K562 (cell line): ENCODE measurements around the gene FBRS. TPM values are rescaled to one million over a fixed set of nuclear protein-coding genes. Genes with fewer than 3 reads are reported as not detected.

Experiments
- BCLAF1 ChIP-seq, 2 experiments: fragments of 450-650 bp in 1 of 2; IDR thresholded peaks; 2 replicates each; pipeline ENCODE4 v1.6.1; 2011 to 2017; ENCODE audit warnings: low read depth in 2 of 2, antibody characterized with exemption in 1 of 2, borderline replicate concordance in 1 of 2, low read length in 1 of 2, mild to moderate bottlenecking in 1 of 2, mixed read lengths in 1 of 2; ENCODE audit not compliant: control insufficient read depth in 1 of 2
- E2F4 ChIP-seq: sonication (generic); formaldehyde crosslinking; IDR thresholded peaks from 2 replicates; pipeline ENCODE4 v1.8.0; 2022; ENCODE audit warnings: mild to moderate bottlenecking, low read depth, missing genetic modification reagents
- E2F6 ChIP-seq, 2 experiments: IDR thresholded peaks; 2 replicates each; pipeline ENCODE4 v1.6.1; 2011; ENCODE audit warnings: borderline replicate concordance in 1 of 2, control low read depth in 1 of 2, low read depth in 1 of 2, low read length in 1 of 2, mild to moderate bottlenecking in 1 of 2, mixed read lengths in 1 of 2, moderate library complexity in 1 of 2; ENCODE audit not compliant: insufficient read depth in 1 of 2, insufficient read length in 1 of 2, poor library complexity in 1 of 2, severe bottlenecking in 1 of 2; ENCODE audit errors: extremely low read depth in 1 of 2
- MAX ChIP-seq: sonication (generic); formaldehyde crosslinking; IDR thresholded peaks from 2 replicates; pipeline ENCODE4 v1.9.0; 2022; ENCODE audit warnings: mild to moderate bottlenecking, missing genetic modification reagents
- MTA2 ChIP-seq: fragments of 450-650 bp; IDR thresholded peaks from 2 replicates; pipeline ENCODE4 v1.6.1; 2016; ENCODE audit warnings: low read depth
- NFXL1 ChIP-seq: fragments of 450-650 bp; formaldehyde crosslinking; IDR thresholded peaks from 2 replicates; pipeline ENCODE4 v1.4.0; 2021; ENCODE audit warnings: mild to moderate bottlenecking
- NR4A1 ChIP-seq, 2 experiments: fragments of 250-450 bp in 1 of 2; fragments of 450-650 bp in 1 of 2; sonication (Bioruptor Pico) in 1 of 2; IDR thresholded peaks; 2 replicates each; pipeline versions ENCODE4 v1.4.0 to v1.6.1; 2016 to 2020; ENCODE audit warnings: mild to moderate bottlenecking in 2 of 2, missing compliant biosample characterization in 1 of 2, missing genetic modification characterization in 1 of 2, moderate library complexity in 1 of 2
- PHF20 ChIP-seq: fragments of 450-650 bp; IDR thresholded peaks from 2 replicates; pipeline ENCODE4 v1.6.1; 2018; ENCODE audit not compliant: partially characterized antibody
- TCF7 ChIP-seq: sonication (generic); IDR thresholded peaks from 2 replicates; pipeline ENCODE4 v1.6.1; 2016; ENCODE audit warnings: antibody characterized with exemption, borderline replicate concordance
- ZBTB5 ChIP-seq: fragments of 450-650 bp; IDR thresholded peaks from 2 replicates; pipeline ENCODE4 v1.6.1; 2017; ENCODE audit warnings: antibody characterized with exemption
- ZFP91 ChIP-seq: sonication (generic); formaldehyde crosslinking; IDR thresholded peaks from 2 replicates; pipeline ENCODE4 v1.8.0; 2022; ENCODE audit warnings: mild to moderate bottlenecking, missing genetic modification reagents
- ZNF507 ChIP-seq: conservative IDR thresholded peaks from 2 replicates; pipeline ENCODE4 v1.6.1; 2017; ENCODE audit warnings: missing genetic modification characterization, missing compliant biosample characterization
- ZNF639 ChIP-seq, 2 experiments: fragments of 200-800 bp in 1 of 2; sonication (Bioruptor generic) in 1 of 2; sonication (generic) in 1 of 2; formaldehyde crosslinking in 1 of 2; IDR thresholded peaks in 1 of 2; conservative IDR thresholded peaks in 1 of 2; 2 replicates each; pipeline versions ENCODE4 v1.5.0 to v1.6.1; 2016 to 2020; ENCODE audit warnings: missing compliant biosample characterization in 1 of 2, missing genetic modification characterization in 1 of 2, missing genetic modification reagents in 1 of 2
- polyA plus RNA-seq, 8 experiments: library from polyadenylated mRNA; depleted of rRNA in 4 of 8; stranded (reverse) in 5 of 8; unstranded in 3 of 8; fragments of >200 nt; fragmentation: Nextera tagmentation in 2 of 8; fragmentation: Illumina TruSeq in 1 of 8; extraction: Ambion mirVana in 2 of 8; extraction: Trizol in 1 of 8; gene quantifications; 2 replicates each; pipeline versions ENCODE4 v1.2.1 to v1.2.3, GENCODE V29; 2011 to 2014; ENCODE audit warnings: inconsistent platforms in 1 of 8, missing spikeins in 1 of 8
- total RNA-seq, 7 experiments: library from RNA; depleted of rRNA in 6 of 7; stranded (reverse); fragments of >200 nt in 6 of 7; fragmentation: Illumina TruSeq in 2 of 7; extraction: Trizol in 2 of 7; gene quantifications; 2 replicates each; pipeline versions ENCODE4 v1.2.1 to v1.2.3, GENCODE V29; 2011 to 2021; ENCODE audit warnings: low replicate concordance in 1 of 7

The FBRS gene
- total and polyA plus RNA-seq, 9 of the 15 experiments (the other 6 are each of a cell fraction or from before 2014, with no cell fraction given), result 0.32 to 59.5 (median 13.1) TPM

GRCh38 chr16:30656974-30657865 is 1.0 kb upstream of the FBRS start (continued):
- no peak for TF ChIP-seq MTA2
- TF ChIP-seq E2F4 (CRISPR knock-in tag), result no peak
- TF ChIP-seq NFXL1 (CRISPR knock-in tag), result no peak
- no peak for TF ChIP-seq ZNF639 (CRISPR knock-in tag; conservative IDR thresholded peaks at IDR 0.05 in 1 of 2, IDR thresholded peaks at IDR 0.05 in 1 of 2)
- no peak for TF ChIP-seq ZBTB5
- no peak for TF ChIP-seq E2F6 (IDR thresholded peaks at IDR 0.05; ENCODE audit: borderline replicate concordance in 1 of 2, extremely low read depth in 1 of 2, insufficient read depth in 1 of 2, insufficient read length in 1 of 2, low read depth in 1 of 2, low read length in 1 of 2, poor library complexity in 1 of 2, severe bottlenecking in 1 of 2)
- TF ChIP-seq ZFP91 (CRISPR knock-in tag), result no peak
- TF ChIP-seq MAX (CRISPR knock-in tag), result no peak
- TF ChIP-seq PHF20, result no peak
- no peak for TF ChIP-seq BCLAF1 (IDR thresholded peaks at IDR 0.05; ENCODE audit: borderline replicate concordance in 1 of 2, control insufficient read depth in 1 of 2, low read depth in 2 of 2, low read length in 1 of 2)
- no peak for TF ChIP-seq NR4A1 (CRISPR knock-in tag; IDR thresholded peaks at IDR 0.05)
- no peak for TF ChIP-seq NR4A1 (tag; IDR thresholded peaks at IDR 0.05)
- TF ChIP-seq TCF7, result no peak
- no peak for TF ChIP-seq ZNF507 (tag)
